Islet of Langerhans (tissue), 1 donor: ENCODE measurements around the gene ADM2.
"Not testable (repeated sequence)": the region's sequence is repeated elsewhere in the genome, so short reads cannot be mapped to it uniquely, and the experiment has no call there.

ENCODE experiments used
- FAIRE-seq: peaks from one replicate; lab custom pipeline; 2011; peaks lifted over from hg19 to GRCh38; lab: Jason Lieb, UNC

The ADM2 gene

GRCh38 chr22:50525858-50526107 lies 44.4 kb downstream of the ADM2 start:
- no peak for FAIRE-seq

GRCh38 chr22:50526108-50526833 lies 44.9 kb downstream of the ADM2 start:
- no peak for FAIRE-seq

DNA sequence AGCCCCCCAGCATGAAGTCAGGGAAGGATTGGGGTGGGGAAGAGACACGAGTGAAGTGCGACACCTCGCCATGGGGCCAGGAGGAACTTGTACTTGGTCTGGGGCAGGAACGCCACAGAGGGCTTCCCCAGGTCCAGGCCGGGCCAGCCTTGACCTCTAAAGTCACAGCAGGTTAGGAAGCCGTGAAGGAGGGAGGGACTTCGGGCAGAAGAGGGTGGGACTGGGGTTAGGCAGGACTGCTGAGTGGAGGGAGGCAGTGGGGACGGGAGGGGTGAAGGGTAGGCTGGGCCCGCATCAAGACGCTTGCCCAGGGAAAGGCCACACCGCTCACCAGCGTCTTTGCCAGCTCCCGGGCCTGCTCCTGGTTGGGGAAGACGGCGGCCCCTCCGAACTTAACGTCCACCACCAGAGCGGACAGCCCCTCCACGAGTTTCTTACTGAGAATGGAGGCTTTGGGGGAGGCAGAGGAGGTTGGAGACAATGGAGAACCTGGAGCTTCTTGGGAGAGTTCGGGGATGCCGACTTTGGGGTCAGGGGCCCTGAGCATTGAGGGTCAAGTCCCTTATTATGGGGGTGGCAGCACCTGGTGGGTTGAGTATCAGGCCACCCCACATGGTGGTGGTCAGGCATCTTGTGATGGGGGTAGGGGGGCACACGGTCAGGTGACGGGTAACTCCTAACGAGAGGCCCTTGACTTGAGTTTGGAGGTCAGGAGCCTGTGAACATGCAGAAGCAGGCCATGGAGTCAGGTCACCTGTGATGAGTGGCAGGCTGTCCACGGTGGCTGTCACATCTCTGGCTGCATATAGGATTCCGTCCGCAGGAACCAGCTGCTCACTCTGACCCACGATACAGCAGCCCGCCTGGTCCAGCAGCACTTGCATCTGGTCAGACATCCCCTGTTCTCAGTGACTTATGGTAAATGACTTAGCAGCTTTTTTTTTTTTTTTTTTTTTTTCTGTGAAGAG lies 45.8 kb downstream of the ADM2 start:
- FAIRE-seq, result no peak

DNA sequence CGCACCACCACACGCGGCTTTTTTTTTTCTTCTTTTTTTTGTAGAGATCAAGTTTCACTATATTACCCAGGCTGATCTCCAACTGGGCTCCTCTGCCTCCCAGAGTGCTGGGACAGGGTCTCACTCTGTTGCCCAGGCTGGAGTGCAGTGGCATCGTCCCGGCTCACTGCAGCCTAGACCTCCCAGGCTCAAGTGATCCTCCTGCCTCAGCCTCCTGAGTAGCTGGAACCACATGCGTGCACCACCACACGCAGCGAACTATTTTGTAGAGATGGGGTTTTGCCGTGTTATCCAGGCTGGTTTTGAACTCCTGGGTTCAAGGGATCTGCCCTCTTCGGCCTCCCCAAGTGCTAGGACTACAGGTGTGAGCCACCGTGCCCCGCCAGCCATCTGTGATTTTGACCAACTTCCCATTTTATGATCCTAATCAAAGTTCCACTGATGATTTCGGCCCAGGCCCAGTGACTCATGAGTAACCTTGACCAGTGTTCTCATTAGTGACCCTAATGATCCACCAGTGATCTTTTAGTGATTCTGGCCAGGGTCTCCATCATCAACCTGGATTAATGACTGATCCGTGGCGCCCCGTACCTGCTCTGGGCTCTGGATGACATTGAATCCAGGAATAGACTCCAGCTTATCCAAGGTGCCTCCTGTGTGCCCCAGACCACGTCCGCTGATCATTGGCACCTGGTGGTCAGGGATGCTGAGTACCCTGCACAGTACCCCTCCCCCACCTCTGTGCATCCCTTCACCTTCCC lies 46.8 kb downstream of the ADM2 start:
- FAIRE-seq, result no peak

DNA sequence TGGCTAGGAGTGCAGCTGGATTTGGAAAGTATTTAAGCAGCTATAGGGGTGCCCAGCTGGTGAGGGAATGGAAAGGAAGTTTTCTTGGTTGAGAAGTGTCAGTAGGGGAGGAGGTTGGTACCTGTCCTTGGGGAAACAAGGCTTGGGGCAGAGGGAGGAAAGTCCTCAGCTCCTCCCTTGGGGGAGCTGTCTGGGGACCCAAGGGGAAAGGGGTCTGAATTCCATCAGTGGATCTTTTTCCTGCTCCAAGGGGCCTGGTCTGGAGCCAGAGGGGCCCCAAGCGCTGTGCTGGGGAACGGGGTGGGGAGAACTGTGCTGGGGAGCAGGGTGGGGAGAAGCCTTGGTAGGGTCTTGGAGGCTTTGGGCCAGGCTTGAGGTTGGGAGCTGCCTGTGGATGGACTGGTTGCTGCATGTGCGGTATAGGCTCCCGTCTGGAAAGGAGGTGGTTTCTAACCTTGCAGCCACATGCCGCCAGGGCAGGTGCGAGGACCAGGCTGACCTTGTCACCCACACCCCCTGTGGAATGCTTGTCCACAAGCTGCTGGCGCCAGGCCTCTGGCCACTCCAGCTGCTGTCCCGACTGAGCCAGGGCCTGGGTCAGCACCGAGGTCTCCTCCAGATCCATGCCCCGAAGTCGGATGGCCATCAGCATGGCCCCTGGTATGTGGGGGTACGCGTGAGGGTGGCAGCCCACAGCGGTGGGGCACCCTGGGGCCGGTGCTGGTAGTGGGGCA lies 47.5 kb downstream of the ADM2 start:
- FAIRE-seq, result no peak

DNA sequence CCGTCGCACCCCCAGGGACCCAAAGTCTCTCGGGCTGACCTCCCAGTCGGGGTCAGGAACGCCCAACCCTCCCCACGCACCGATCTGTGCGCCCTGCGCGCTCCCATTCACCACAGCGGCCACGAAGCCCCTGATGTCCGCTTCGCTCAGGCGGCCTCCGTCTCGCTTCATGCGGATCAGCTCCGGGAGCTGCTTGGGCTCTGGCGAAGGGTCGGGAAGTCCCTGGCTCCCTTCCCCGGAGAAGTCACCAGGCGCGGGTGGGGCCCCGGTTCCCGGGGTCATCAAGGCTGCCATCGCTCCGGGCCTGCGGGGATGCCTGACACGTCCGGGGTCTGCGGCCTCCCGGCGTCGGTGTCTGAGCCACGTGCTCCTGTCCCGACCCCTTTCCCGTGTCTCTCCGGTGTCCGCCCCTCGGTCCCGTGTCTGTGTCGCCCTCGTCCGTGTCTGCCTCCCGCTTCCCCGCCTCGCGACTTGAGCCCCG lies 48.1 kb downstream of the ADM2 start:
- no peak for FAIRE-seq

GRCh38 chr22:50529897-50530579 lies 48.7 kb downstream of the ADM2 start, which contains the start of gene TYMP:
TYMP (minus strand) TSS chr22:50530012; CDS start chr22:50529709, 303 bp downstream.
- FAIRE-seq, result no peak

- FAIRE-seq, result no peak
These were observed 49.2 kb downstream of the ADM2 start for GRCh38 chr22:50530580-50530876.

DNA sequence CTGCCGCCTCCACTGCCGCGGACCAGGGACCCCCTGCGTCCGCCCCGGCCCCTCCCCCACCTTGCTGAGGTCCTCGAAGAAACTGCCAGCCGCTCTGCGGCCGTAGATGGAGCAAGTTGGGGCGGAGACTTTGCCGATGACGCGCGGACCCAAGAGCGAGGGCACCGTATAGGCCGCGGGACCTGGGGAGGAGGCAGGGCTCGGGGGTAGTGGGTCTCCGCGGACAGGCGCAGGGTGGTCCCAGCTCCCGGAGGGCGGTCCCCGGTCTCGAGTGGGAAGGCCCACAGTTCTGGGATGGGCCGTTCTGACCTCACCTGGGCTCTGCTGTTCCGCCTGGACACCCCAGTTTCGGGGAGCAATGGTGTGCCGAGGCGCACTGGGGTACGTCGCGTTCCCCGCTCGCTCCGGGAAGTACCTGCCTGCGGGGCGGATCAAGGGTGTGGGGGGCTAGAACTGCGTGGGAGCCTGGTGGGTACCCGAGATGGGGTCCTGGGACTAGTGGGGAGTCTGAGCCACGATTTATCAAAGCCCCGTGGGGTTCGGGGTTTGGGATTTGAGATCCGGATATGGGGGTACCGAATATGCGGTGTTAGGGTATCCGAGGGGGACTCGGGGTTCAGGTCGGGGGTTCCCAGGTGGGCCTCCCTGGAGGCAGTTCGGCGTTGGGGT lies 49.7 kb downstream of the ADM2 start:
- FAIRE-seq, result no peak

- no peak for FAIRE-seq
These were observed 50.2 kb downstream of the ADM2 start for GRCh38 chr22:50531546-50531961.

GRCh38 chr22:50531962-50532674 lies 50.8 kb downstream of the ADM2 start:
- FAIRE-seq, result no peak

GRCh38 chr22:50532824-50533796 lies 51.8 kb downstream of the ADM2 start:
- FAIRE-seq, result no peak

DNA sequence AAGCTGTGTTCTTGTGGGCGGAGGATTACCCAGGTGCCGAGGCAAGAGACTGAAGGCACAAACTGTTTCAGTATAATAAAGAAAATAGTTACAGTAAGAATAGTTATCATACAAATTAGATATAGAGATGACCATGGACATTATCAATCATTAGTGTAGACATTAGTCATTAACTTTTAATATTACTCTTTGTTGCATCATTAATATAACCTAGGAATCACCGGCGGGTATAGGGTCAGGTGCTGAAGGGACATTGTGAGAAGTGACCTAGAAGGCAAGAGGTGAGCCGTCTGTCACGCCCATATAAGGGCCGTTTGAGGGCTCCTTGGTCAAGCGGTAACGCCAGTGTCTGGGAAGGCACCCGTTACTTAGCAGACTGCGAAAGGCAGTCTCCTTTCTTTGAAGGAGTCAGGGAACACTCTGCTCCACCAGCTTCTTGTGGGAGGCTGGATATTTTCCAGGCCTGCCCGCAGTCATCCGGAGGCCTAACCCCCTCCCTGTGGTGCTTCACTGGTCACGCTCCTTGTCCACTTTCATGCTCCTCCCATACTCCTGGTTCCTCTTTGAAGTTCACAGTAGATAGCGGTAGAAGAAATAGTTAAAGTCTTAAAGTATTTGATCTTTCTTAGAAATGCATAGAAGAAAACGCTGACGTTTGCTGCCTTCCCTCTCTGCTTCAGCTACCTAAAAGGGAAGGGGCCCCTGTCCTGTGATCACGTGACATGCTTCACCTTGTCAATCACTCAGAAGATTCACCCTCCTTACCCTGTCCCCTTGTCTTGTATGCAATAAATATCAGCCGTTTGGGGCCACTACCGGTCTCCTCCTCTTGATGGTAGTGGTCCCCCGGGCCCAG lies 52.7 kb downstream of the ADM2 start:
- not testable (repeated sequence) for FAIRE-seq

GRCh38 chr22:50535113-50535512 lies 53.8 kb downstream of the ADM2 start:
- FAIRE-seq, result no peak
